ENCODE results near the gene ANXA1.

- TF ChIP-seq POLR2A (IDR thresholded peaks at IDR 0.05) (no peak), POLR2AphosphoS5 (IDR thresholded peaks at IDR 0.05) (no peak), EP300 (IDR thresholded peaks at IDR 0.05) (no peak), CTCF (IDR thresholded peaks at IDR 0.05) (no peak)
These were observed 3.1 kb downstream of the ANXA1 start for GRCh38 chr9:73154722-73155121.

All from stomach (tissue), 4 donors.